HTR-8/SVneo (cell line): Measurements from ENCODE around the gene TPPP2.
"Not testable (repeated sequence)": the region's sequence is repeated elsewhere in the genome, so short reads cannot be mapped to it uniquely, and the experiment has no call there.

ENCODE experiments used
- DNase-seq: peaks from one replicate; pipeline ENCODE4 v3.0.0; 2011; ENCODE audit warnings: low spot score, mixed read lengths; ENCODE audit not compliant: insufficient read length
- FAIRE-seq: peaks from 2 replicates; lab custom pipeline; 2011; peaks lifted over from hg19 to GRCh38; lab: Jason Lieb, UNC

The TPPP2 gene

DNA sequence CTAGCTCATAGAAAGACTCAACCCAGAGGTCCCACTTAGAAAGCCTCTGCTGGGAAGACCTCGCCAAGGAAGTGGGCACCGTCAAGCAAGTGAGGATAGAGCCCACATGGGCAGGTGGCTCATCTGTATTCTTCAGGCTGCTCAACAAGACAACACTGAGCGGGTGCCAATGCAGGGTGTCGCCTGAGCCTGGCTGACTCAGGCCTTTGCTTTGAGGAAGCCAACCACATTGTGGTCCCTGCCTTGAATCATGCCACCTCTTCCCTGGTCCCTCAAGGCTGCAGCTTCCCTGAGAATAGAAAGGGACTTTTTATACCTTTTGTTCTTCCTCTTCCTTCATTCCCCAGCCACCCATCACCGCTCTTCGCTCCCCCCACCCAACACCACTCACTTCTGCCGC is 6.7 kb downstream of the TPPP2 start:
- FAIRE-seq: no peak
- DNase-seq: no peak

DNA sequence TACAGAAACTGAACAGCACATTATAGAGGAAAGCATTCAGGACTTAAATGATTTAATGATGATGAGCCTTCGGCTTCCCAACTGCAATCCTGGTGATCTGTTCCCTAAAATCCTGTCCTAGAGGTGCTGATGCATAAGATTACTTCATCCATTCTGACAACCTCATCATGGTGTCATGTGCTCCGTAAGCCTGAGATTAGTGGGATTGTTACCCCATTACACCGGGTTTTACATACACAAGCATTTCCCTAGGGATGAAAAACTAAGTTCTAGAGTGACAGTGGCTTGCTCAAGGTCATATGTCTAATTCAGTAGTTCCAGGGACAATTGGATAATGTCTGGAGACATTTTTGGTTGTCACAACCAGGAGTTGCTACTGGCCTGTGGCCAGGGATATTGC is 7.1 kb downstream of the TPPP2 start:
- DNase-seq (no peak), FAIRE-seq (no peak)

DNA sequence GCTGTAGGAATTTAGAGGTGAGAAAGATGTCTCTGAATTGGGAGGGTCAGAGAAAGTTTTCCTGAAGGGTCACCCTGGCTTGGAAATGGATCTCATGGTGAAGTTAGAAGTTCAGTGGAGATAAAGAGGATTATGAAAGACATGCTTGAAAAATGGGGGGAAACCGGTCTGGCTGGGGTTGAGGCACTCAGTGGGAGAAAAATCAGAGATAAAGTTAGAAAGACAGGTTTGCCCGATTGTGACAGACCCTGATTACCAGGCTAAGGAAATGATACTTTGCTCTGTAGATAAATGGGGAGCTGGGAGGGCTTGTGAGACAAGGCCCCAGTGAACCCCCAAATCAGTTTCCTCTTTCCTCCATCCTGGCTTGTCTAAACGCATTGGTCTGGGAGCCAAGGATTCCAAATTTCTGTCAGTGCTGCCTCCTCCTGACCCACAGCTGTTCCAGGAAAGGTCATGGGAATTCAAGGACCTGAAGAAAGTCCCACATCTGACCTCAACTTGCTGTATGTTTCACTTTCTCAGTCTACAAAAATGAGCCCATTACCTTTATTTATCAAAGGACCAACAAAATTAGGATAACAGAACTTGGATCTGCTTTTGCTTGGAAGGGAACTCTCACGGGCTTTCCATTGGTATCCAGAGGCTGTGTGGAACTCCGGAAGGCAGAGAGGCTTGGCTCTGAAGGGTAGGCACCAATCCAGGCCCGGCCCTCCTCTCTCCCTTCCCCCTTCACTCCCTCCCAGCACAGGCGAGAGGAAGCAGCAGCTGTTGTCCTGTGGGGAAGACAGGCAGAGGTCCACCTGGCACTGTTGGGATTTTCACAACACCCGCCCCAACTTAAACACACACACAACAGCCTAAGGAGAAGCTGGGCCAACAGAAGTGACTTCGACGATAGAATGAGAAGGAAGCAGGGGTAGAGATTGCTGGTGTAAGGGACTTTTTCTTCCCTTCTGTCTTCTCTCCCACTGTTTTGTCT is 8.7 kb downstream of the TPPP2 start:
- DNase-seq (no peak), FAIRE-seq (no peak)

DNA sequence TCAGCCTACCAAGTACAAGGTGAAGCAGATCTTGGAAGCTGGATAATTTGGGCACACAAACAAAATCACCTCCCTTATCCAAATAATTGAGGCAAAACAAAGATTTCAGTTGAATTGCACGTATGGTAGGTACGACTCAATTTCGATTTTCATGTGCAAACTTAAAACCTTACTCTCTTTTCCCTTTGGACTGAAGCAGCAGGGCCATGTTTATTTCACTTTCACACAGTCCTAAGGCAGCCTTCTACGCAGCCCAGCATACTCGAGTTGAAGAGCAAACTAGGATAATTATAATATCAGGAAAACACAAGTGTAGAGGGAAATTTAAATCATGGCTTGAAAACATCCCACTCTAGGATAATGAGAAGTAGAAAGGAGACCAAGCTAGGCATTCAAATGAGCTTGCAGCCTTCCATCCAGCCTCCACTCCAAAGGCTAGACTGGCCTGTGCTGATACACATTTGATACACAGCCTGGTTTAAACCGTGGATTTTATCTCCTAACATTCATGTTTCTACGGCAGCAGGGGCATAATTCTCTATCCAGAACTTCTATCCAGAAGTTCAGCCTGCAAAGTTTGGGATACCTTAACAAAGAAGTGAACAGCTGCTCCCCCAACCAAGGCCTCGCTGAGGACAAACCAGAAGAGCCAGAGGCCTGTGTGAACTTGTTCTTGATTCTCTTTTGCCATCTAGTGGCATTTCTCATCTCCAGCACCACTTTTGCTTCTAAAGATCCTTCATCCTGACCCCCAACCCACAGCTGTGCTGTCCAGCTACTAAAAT is 9.8 kb downstream of the TPPP2 start:
- DNase-seq: peak; percentile 52
- no peak for FAIRE-seq

DNA sequence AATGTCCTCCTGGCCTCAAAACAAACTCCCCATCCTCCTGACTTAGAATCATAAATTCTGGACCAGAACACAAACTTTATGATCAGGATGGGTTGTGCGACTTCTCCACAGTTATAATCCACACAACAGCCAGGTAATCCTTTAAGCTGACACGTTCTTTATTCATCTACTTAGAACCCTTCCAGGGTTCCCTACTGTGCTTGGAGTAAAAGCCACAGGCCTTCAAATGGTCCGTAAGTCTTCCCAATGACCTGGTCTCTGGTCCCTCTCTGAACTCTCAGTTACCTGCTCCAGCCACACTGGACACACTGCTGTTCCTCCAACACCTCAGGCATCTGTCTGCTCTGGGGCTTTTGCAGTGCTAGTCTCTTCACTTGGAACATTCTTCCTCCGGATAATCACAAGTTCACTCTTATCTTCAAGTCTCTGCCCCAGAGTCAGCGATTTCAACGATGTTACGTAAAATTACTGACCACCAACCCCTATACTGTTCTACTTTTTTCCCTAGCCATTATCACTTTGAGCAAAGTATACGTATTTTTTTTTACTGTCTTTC is 10.4 kb downstream of the TPPP2 start:
- no peak for DNase-seq
- no peak for FAIRE-seq

DNA sequence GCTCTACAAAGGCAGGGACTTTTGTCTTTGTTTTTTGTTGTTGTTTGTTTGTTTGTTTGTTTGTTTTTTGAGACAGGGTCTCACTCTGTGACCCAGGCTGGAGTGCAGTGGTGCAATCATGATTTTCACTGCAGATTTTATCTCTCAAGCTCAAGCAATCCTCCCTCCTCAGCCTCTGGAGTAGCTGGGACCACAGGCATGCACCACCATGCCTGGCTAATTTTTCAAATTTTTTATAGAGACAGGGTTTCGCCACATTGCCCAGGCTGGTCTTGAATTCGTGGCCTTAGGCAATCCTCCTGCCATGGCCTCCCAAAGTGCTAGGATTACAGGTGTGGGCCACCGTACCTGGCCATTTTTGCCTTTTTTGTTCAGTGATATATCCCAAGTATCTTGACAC is 10.9 kb downstream of the TPPP2 start:
- DNase-seq, FAIRE-seq: not testable (repeated sequence)

DNA sequence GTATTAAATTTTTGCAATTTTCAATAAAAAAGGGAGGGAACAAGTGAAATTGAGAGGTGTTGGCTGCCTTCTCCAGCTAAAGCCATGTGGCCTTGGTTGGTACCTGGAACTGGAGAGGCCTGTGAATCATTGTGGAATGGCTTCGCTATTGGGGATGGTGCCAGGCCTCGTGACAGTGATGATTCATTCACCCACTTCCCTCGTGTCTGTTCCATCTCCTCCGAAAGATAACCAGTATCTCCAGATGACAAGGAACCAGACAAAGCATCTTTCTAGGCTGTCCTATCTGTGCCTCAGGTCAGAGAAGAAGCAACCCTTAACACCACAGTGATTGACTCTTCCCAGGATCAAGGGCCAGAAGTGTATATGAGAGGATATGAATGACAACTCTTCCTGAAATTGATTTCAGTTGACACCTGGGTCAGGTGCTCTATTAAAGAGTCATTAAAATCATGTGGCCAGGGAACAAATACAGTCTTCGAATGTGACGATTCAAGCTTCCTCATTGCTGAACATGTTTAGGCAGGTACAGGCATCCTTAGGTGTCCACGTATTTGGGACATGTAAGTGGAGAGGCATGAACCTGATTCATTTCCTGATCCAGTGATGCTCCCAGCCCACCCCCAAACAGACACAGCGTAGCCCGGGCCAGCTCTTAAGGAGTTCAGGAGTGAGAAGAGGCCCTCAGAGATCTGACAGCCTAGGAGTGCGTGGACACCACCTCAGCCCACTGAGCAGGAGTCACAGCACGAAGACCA is 11.8 kb downstream of the TPPP2 start, which contains the start of gene RNASE7:
Gene RNASE7 (plus strand): TSS at position 687 of the 758 bp plus-strand sequence. CDS start 631 bp downstream, outside the sequence.
- DNase-seq (no peak), FAIRE-seq (no peak)

DNA sequence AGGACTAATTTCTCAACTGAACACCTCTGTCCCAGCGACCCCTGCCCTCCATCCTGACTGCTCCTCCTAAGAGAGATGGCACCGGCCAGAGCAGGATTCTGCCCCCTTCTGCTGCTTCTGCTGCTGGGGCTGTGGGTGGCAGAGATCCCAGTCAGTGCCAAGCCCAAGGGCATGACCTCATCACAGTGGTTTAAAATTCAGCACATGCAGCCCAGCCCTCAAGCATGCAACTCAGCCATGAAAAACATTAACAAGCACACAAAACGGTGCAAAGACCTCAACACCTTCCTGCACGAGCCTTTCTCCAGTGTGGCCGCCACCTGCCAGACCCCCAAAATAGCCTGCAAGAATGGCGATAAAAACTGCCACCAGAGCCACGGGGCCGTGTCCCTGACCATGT is 12.9 kb downstream of the TPPP2 start:
- no peak for DNase-seq
- FAIRE-seq: no peak

DNA sequence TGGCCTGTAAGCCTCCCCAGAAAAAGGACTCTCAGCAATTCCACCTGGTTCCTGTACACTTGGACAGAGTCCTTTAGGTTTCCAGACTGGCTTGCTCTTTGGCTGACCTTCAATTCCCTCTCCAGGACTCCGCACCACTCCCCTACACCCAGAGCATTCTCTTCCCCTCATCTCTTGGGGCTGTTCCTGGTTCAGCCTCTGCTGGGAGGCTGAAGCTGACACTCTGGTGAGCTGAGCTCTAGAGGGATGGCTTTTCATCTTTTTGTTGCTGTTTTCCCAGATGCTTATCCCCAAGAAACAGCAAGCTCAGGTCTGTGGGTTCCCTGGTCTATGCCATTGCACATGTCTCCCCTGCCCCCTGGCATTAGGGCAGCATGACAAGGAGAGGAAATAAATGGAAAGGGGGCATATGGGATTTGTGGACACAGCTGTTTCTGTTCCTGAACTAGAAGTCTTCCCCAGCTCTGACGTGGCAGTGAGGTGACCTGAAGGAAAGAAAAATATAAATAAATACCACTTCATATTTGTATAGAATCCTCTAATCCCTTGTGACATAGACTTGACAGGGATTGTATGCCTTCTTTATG is 13.5 kb downstream of the TPPP2 start:
- DNase-seq: no peak
- FAIRE-seq: no peak

DNA sequence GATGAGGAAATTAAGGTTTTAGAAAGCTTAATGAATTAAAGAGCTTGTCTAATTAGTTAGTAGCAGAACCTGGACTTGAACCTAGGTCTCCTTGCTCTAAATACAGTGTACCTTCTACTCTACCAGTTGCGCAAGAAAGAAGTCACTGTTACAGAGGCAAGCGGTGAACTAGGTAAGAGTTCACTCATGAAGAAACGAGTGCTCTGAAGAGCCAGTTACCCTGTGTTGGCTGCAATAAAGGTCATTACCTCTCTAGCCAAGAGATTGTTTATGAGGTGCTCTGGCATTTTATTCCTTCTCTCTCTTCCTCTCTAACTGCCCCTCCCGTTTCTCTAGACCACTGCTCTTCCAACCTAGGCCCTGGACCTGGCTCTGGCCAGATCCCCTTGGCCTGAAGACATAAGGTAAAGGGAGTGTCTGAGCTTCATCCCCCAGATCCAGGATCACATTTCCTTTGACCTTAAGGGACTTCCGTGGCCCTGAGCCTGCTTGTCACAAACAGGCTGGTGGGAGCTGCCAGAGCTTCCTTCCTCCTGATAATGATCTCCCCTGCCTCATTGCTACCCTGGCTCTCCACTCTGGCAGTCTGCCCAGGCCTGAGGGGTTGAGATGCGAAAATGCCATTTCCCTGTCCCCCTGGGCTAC is 14.1 kb downstream of the TPPP2 start:
- DNase-seq (no peak), FAIRE-seq (no peak)

DNA sequence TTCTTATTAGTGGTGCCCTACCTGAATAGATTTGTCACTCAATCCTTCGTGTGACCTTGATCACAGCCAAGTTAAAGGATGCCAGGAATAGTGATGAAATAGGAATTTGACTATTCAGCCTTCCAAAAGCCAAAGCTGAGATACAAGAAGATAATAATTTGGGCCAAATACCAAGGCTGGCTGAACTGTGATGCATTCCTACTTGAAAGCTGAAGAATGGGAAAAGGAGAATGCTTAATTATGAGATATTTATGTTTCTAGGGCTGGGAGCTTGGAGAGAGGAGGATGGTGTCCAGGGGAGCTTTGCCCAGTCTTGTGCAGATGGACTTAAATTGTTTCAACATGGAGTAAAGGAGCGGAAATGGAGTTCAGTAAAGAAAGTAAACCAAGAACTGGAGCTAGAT is 17.4 kb downstream of the TPPP2 start:
- no peak for DNase-seq
- FAIRE-seq: no peak

DNA sequence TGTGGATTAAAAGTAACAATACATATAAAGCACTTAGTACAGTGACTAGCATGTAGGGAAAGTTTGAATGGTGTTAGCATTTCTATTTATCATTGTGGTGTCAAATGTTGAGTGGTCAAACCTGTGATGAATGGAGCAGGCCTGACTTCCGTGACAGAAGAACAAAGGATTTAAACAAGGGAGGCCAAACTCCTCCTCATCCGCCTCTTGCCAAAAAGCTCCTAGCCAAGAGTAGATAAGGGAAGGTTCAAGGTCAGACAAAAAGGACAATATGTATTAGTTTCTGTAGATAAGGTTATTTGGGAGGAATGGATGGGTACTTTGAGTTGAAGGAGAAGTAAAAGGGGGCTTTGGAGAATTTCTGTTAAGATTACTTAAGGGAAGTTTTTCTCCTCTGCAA is 18.6 kb downstream of the TPPP2 start:
- DNase-seq (no peak), FAIRE-seq (no peak)

DNA sequence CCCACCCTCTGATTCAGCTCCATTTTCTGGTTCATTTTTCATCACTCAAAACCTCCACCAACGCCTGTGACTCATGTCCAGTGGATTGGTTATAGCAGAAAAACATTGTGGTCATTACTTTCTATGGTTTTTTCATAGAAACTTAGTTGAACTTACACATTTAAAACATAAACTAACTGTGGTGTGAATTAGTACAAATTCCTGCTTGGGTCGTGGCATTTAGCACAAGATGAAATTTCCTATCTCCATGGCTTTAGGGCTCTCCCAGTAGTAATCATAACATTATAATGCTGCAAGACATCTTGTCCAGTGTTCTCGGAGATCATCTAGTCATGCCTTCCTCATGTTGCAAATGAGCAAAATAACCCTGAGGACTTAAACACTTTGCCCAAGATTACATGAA is 19.3 kb downstream of the TPPP2 start:
- FAIRE-seq (no peak), DNase-seq (no peak)

DNA sequence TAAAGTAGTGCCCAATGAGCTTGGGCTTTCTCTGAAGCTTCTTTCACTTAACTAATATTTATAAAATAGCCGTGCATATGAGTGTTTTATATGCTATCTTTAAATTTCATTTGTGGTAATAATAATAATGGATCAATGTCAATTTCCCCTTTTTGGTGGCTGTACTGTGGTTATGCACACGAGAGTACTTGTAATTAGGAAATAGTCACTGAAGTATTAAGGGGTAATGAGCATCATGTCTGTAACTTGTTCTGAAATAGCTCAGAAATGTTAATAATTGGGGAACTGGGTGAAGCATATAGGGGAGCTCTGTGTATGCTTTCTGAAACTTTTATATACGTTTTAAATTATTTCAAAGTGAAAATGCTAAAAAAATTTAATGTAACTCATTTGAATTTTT is 20.6 kb downstream of the TPPP2 start:
- no peak for FAIRE-seq
- no peak for DNase-seq

DNA sequence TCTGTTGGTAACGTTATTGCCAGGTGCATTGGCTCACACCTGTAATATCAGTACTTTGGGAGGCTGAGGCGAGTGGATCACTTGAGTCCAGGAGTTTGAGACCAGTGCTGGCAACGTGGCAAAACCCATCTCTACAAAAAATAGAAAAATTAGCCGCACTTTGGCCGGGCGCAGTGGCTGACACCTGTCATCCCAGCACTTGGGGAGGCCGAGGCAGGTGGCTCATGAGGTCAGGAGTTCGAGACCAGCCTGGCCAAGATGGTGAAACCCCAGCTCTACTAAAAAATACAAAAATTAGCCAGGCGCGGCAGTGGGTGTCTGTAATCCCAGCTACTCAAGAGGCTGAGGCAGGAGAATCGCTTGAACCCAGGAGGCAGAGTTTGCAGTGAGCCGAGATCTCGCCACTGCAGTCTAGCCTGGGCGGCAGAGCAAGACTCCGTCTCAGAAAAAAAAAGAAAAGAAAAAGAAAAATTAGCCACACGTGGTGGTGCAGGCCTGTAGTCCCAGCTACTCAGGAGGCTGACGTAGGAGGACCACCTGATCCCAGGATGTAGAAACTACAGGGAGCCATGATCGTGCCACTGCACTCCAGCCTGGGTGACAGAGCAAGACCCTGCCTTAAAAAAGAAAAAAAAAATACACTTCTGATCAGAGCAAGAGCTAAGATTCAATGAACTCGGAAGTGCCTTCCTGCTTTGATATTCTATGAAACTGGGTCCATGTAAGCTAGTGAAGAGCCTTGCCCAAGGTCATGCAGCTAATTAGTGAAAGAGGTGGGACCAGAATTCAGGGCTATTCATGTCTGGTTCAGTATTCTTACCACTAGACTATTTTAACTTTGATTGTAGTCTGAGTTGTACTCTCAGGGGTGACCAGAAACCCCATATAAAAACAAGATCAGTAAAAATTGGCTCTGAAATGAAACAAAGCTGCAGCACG is 23.4 kb downstream of the TPPP2 start:
- FAIRE-seq: no peak
- DNase-seq: no peak

DNA sequence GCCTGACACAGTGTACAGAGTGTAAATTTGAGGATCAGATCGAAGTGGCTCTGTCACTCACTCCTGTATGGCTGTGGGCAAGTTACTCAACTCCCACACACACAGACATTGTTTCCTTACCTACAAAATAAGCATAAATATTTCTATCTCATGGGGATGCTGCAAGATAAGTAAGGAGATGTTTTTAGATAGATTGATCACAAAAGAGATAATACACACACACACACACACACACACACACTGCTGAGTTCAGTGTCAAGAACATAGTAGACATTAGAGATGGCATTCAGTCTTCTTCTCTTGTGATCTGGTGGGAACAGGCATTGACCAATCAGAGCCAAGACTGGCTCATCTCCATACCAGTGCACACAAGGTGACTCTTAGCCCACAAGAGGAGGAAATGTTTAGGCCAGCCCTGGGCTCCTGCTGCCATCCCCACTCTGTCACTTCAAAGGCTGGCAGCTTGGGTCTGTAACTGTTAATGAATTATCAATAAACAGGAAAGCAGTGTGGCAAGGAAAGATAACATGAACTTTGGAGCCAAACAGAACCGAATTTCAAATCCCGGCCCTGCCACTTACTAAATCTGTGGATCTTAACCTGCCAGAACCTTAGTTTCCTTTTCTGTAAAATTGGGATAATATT is 24.2 kb downstream of the TPPP2 start:
- FAIRE-seq (no peak), DNase-seq (no peak)

DNA sequence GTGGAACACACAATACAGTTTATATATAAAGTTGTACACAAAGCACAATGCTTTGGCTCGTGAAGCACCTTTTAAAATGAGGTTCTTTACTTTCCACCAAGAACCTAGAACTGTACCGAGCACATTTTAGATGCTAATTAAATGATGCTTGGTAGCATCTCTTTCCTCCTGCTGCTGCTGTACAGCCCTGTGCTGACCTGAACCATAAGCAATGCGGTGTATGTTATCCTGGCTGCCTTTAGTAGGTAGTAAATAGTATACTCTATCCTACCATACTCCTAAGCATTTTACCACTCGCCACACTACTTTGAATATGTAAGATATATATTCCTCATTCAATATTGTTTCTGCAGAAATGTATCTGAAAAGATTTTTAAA is 24.7 kb downstream of the TPPP2 start:
- no peak for DNase-seq
- no peak for FAIRE-seq
